H1 (cell line): ENCODE data around the gene TMED5. TPM values are rescaled to one million over a fixed set of nuclear protein-coding genes. Genes with fewer than 3 reads are reported as not detected.

Source experiments
- CTCF ChIA-PET: fragments of 300-600 bp; sonication (Branson Sonifier 250); formaldehyde crosslinking; loops from one replicate; lab custom pipeline; 2021; ENCODE audit not compliant: partially characterized antibody; lab: Charles Lee
- POLR2A ChIA-PET: fragments of 300-600 bp; sonication (Branson Sonifier 250); formaldehyde crosslinking; loops from one replicate; lab custom pipeline; 2021; ENCODE audit warnings: inconsistent platforms; ENCODE audit not compliant: partially characterized antibody; lab: Charles Lee
- DNase-seq, 2 experiments: peaks; one replicate each; pipeline versions ENCODE4 v3.0.0 to v3.0.0-alpha.2; 2010 to 2022; ENCODE audit warnings: low spot score in 2 of 2, low read depth in 1 of 2, mixed read lengths in 1 of 2
- FAIRE-seq: peaks from 2 replicates; lab custom pipeline; 2011; peaks lifted over from hg19 to GRCh38; lab: Jason Lieb, UNC
- H2AFZ ChIP-seq: 2 replicates; pipeline ENCODE4 v1.8.1; 2012; ENCODE audit warnings: low read length, inconsistent platforms
- H2AK5ac ChIP-seq: 2 replicates; pipeline ENCODE4 v1.6.1; 2013; ENCODE audit warnings: low read depth, low read length
- H2BK120ac ChIP-seq: replicated peaks from 2 replicates; pipeline ENCODE3; 2013; ENCODE audit warnings: low read depth, low read length, inconsistent platforms
- H2BK12ac ChIP-seq: 2 replicates; pipeline ENCODE4 v1.6.1; 2013; ENCODE audit warnings: low read depth, low read length
- H2BK15ac ChIP-seq: 2 replicates; pipeline ENCODE4 v1.6.1; 2013; ENCODE audit warnings: low read length
- H2BK20ac ChIP-seq: 2 replicates; pipeline ENCODE4 v1.6.1; 2013; ENCODE audit warnings: low read length
- H2BK5ac ChIP-seq: 2 replicates; pipeline ENCODE4 v1.6.1; 2013; ENCODE audit warnings: low read depth, low read length
- H3K14ac ChIP-seq: 2 replicates; pipeline ENCODE4 v1.6.1; 2013; ENCODE audit warnings: inconsistent platforms; ENCODE audit not compliant: insufficient read length
- H3K18ac ChIP-seq: 2 replicates; pipeline ENCODE4 v1.6.1; 2013; ENCODE audit warnings: low read length; ENCODE audit errors: extremely low read depth
- H3K23ac ChIP-seq: 2 replicates; pipeline ENCODE4 v1.6.1; 2013; ENCODE audit warnings: inconsistent platforms; ENCODE audit not compliant: insufficient read length
- H3K23me2 ChIP-seq: 2 replicates; pipeline ENCODE4 v1.6.1; 2013; ENCODE audit warnings: low read depth, low read length
- H3K27ac ChIP-seq: 2 replicates; pipeline ENCODE4 v1.6.1; 2011; ENCODE audit warnings: low read depth, low read length, inconsistent platforms
- H3K27me3 ChIP-seq, 4 experiments: replicated peaks in 1 of 4; 1 replicate in 1 of 4; 2 replicates in 3 of 4; pipeline versions ENCODE4 v1.6.1 to v1.8.1; 2011 to 2013; ENCODE audit warnings: low read length in 3 of 4, mild to moderate bottlenecking in 3 of 4, inconsistent platforms in 2 of 4, mixed read lengths in 2 of 4, moderate library complexity in 1 of 4; ENCODE audit not compliant: control insufficient read depth in 3 of 4, insufficient read depth in 3 of 4; ENCODE audit errors: extremely low read depth in 1 of 4
- H3K36me3 ChIP-seq, 4 experiments: 2 replicates each; pipeline versions ENCODE4 v1.6.1 to v1.8.1; 2011 to 2013; ENCODE audit warnings: mild to moderate bottlenecking in 4 of 4, low read length in 3 of 4, moderate library complexity in 2 of 4, control low read depth in 1 of 4, inconsistent platforms in 1 of 4; ENCODE audit not compliant: insufficient read depth in 4 of 4, control insufficient read depth in 2 of 4
- H3K4ac ChIP-seq: replicated peaks from 2 replicates; pipeline ENCODE3; 2013; ENCODE audit warnings: low read length, low read depth, mixed read lengths, inconsistent platforms; ENCODE audit not compliant: insufficient read length
- H3K4me1 ChIP-seq, 4 experiments: replicated peaks in 1 of 4; 1 replicate in 1 of 4; 2 replicates in 3 of 4; pipeline versions ENCODE4 v1.6.1 to v1.8.1; 2011 to 2013; ENCODE audit warnings: low read length in 3 of 4, inconsistent platforms in 2 of 4, mixed read lengths in 1 of 4; ENCODE audit not compliant: insufficient read depth in 4 of 4, control insufficient read depth in 3 of 4
- H3K4me2 ChIP-seq, 2 experiments: 2 replicates each; pipeline versions ENCODE4 v1.6.1 to v1.8.1; 2011 to 2013; ENCODE audit warnings: low read depth in 2 of 2, low read length in 2 of 2, control low read depth in 1 of 2, inconsistent platforms in 1 of 2, mild to moderate bottlenecking in 1 of 2; ENCODE audit not compliant: insufficient read depth in 1 of 2
- H3K4me3 ChIP-seq, 4 experiments: fragments of 200-600, 300-600 bp in 1 of 4; sonication (generic), shearing (Covaris generic), sonication (Bioruptor Twin) in 1 of 4; 2 replicates each; pipeline versions ENCODE4 v1.5.1 to v1.8.1; 2011 to 2016; ENCODE audit warnings: low read length in 4 of 4, low read depth in 3 of 4, control low read depth in 2 of 4, inconsistent platforms in 2 of 4, mild to moderate bottlenecking in 2 of 4, mixed read lengths in 1 of 4, moderate library complexity in 1 of 4; ENCODE audit not compliant: insufficient read depth in 2 of 4; ENCODE audit errors: extremely low read depth in 1 of 4
- H3K56ac ChIP-seq: replicated peaks from 2 replicates; pipeline ENCODE3; 2013; ENCODE audit warnings: low read depth, mild to moderate bottlenecking, mixed read lengths, low read length, inconsistent platforms; ENCODE audit not compliant: insufficient read length
- H3K79me1 ChIP-seq: 2 replicates; pipeline ENCODE4 v1.6.1; 2013; ENCODE audit warnings: low read depth, low read length, control low read depth
- H3K79me2 ChIP-seq, 2 experiments: 2 replicates each; pipeline versions ENCODE4 v1.6.1 to v1.8.1; 2012 to 2013; ENCODE audit warnings: low read length in 2 of 2, mild to moderate bottlenecking in 2 of 2, inconsistent platforms in 1 of 2; ENCODE audit not compliant: insufficient read depth in 2 of 2, control insufficient read depth in 1 of 2
- H3K9ac ChIP-seq, 4 experiments: replicated peaks in 1 of 4; 1 replicate in 1 of 4; 2 replicates in 3 of 4; pipeline versions ENCODE4 v1.6.1 to v1.8.1; 2011 to 2013; ENCODE audit warnings: low read depth in 3 of 4, low read length in 3 of 4, control low read depth in 2 of 4, mild to moderate bottlenecking in 2 of 4, moderate library complexity in 2 of 4, inconsistent platforms in 1 of 4; ENCODE audit errors: extremely low read depth in 1 of 4
- H3K9me3 ChIP-seq, 2 experiments: 2 replicates each; pipeline versions ENCODE4 v1.6.1 to v1.8.1; 2012 to 2013; ENCODE audit warnings: mild to moderate bottlenecking in 2 of 2, moderate library complexity in 2 of 2, control low read depth in 1 of 2, inconsistent platforms in 1 of 2, low read depth in 1 of 2, low read length in 1 of 2, mixed read lengths in 1 of 2; ENCODE audit not compliant: insufficient read depth in 2 of 2
- H4K20me1 ChIP-seq, 2 experiments: replicated peaks in 1 of 2; 2 replicates each; pipeline versions ENCODE3 to v1.8.1; 2011 to 2013; ENCODE audit warnings: inconsistent platforms in 2 of 2, low read length in 2 of 2, mild to moderate bottlenecking in 1 of 2; ENCODE audit not compliant: insufficient read depth in 2 of 2, control insufficient read depth in 1 of 2
- H4K5ac ChIP-seq: 2 replicates; pipeline ENCODE4 v1.6.1; 2013; ENCODE audit warnings: low read length, low read depth, mixed read lengths, inconsistent platforms; ENCODE audit not compliant: insufficient read length
- H4K8ac ChIP-seq: 2 replicates; pipeline ENCODE4 v1.8.0; 2013; ENCODE audit warnings: mild to moderate bottlenecking, moderate library complexity, low read length, inconsistent platforms; ENCODE audit not compliant: insufficient read depth; ENCODE audit errors: extremely low read depth
- H4K91ac ChIP-seq: replicated peaks from 2 replicates; pipeline ENCODE3; 2013; ENCODE audit warnings: low read length, mixed read lengths, inconsistent platforms; ENCODE audit not compliant: insufficient read length
- BRCA1 ChIP-seq: IDR thresholded peaks from 2 replicates; pipeline ENCODE4 v1.6.1; 2012; ENCODE audit warnings: low read depth, low read length, improper control_type of control experiment
- CBX8 ChIP-seq: fragments of 300-800, 300-1000 bp; sonication (generic); IDR thresholded peaks from 2 replicates; pipeline ENCODE4 v1.7.1; 2016; ENCODE audit warnings: low read depth, low read length, borderline replicate concordance
- CEBPB ChIP-seq: IDR thresholded peaks from 2 replicates; pipeline ENCODE4 v1.6.1; 2012; ENCODE audit warnings: low read depth, low read length
- CHD2 ChIP-seq: IDR thresholded peaks from 2 replicates; pipeline ENCODE4 v1.6.1; 2012; ENCODE audit warnings: low read length, improper control_type of control experiment
- CTBP2 ChIP-seq: IDR thresholded peaks from 2 replicates; pipeline ENCODE4 v1.7.0; 2011; ENCODE audit warnings: borderline replicate concordance, mild to moderate bottlenecking, moderate library complexity, mixed read lengths, low read length; ENCODE audit not compliant: insufficient read depth, insufficient read length
- GTF2F1 ChIP-seq: IDR thresholded peaks from 2 replicates; pipeline ENCODE4 v1.6.1; 2012; ENCODE audit warnings: low read depth, low read length, improper control_type of control experiment, borderline replicate concordance
- JUN ChIP-seq: IDR thresholded peaks from 2 replicates; pipeline ENCODE4 v1.6.1; 2011; ENCODE audit warnings: low read depth, mild to moderate bottlenecking, improper control_type of control experiment, low read length
- KDM1A ChIP-seq: fragments of 200-600, 300-600 bp; sonication (generic); IDR thresholded peaks from 2 replicates; pipeline ENCODE4 v1.7.1; 2016; ENCODE audit warnings: mild to moderate bottlenecking, low read length, borderline replicate concordance
- NANOG ChIP-seq: IDR thresholded peaks from 2 replicates; pipeline ENCODE4 v1.6.1; 2011; ENCODE audit warnings: low read length, low read depth, mild to moderate bottlenecking, inconsistent platforms; ENCODE audit not compliant: insufficient read depth, poor library complexity, severe bottlenecking
- PHF8 ChIP-seq: fragments of 200-600 bp; sonication (generic); conservative IDR thresholded peaks from 2 replicates; pipeline ENCODE4 v1.7.1; 2012; ENCODE audit warnings: low read depth, mild to moderate bottlenecking, inconsistent platforms, low read length, moderate library complexity
- RFX5 ChIP-seq: IDR thresholded peaks from 2 replicates; pipeline ENCODE4 v1.6.1; 2011; ENCODE audit warnings: low read depth, low read length, improper control_type of control experiment, borderline replicate concordance
- TAF1 ChIP-seq: IDR thresholded peaks from 2 replicates; pipeline ENCODE4 v1.6.1; 2011; ENCODE audit warnings: mild to moderate bottlenecking, low read depth, low read length
- TCF12 ChIP-seq: IDR thresholded peaks from 2 replicates; pipeline ENCODE4 v1.6.1; 2011; ENCODE audit warnings: low read depth, mild to moderate bottlenecking, low read length
- YY1 ChIP-seq: IDR thresholded peaks from 2 replicates; pipeline ENCODE4 v1.6.1; 2011; ENCODE audit warnings: low read depth, mild to moderate bottlenecking, low read length
- WGBS, 2 experiments: shearing (Covaris generic) in 1 of 2; methylation state at CpG; one replicate each; pipeline versions ENCODE4 v1.1.6 to v1.1.7; 2013 to 2015; ENCODE audit warnings: low lambda C conversion rate in 2 of 2, mixed read lengths in 2 of 2, inconsistent platforms in 1 of 2, low coverage in 1 of 2, missing lambda C conversion rate in 1 of 2; ENCODE audit not compliant: insufficient replicate concordance in 2 of 2, insufficient coverage in 1 of 2, insufficient read length in 1 of 2; ENCODE audit errors: extremely low coverage in 1 of 2, missing lambda C conversion rate in 1 of 2; 5-methylcytosine and 5-hydroxymethylcytosine counted together
- polyA plus RNA-seq, 7 experiments: library from polyadenylated mRNA; depleted of rRNA in 3 of 7; stranded (reverse) in 5 of 7; unstranded in 2 of 7; fragments of >200 nt in 5 of 7; fragments of 200-250 nt in 2 of 7; gene quantifications; 1 replicate in 5 of 7; 2 replicates in 1 of 7; 4 replicates in 1 of 7; pipeline versions ENCODE4 v1.2.1 to v1.2.3, GENCODE V29; 2011 to 2013; ENCODE audit warnings: missing spikeins in 2 of 7, mixed read lengths in 2 of 7
- total RNA-seq: library from RNA; stranded (reverse); fragmentation: NEBNext Ultra II Directional; extraction: Animal tissue kit (Norgen Biotek cat#: 25700); gene quantifications from 2 replicates; pipeline ENCODE4 v1.2.1, GENCODE V29; 2021

The TMED5 gene
- total and polyA plus RNA-seq, 2 of the 8 experiments (the other 6 are each of a cell fraction or from before 2014, with no cell fraction given), result 14.8 to 32.8 TPM

DNA sequence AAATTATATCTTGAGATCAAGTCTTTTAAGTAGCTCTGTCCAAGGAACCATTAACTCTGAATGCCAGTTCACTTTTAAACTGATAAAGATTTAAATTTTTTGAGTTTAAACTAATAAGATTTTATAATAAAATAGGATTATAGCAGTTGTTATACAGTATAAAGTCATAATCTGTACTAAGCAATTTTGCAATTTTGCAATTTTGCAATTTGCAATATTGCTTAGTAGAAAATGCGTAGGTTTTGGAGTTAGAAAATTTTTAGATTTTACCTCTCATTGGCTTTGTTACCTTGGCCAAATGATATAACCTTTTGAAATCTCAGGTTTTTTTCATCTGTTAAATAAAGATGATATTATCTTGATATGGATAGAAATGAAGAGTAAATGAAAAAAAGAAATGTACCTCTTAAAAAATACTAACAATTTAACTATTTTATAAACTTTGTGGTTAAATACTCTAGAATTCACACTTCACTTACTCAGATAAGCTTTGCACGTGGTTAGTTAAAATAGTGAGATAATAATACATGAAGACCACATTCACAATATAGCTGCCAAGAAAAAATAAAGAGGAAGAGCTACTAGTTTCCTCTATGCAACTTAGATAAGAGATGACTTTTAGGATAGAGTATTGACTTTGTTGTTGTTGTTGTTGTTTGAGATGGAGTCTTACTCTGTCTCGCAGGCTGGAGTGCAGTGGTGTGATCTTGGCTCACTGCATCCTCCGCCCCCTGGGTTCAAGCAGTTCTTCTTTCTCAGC, 14.2 kb upstream of the TMED5 start:
- no peak overlapping the region for H4K91ac ChIP-seq
- no peak for FAIRE-seq
- no peak overlapping the region for H3K4me3 ChIP-seq

More for the DNA sequence above, 14.2 kb upstream of the TMED5 start:
- H2BK12ac ChIP-seq, result no peak overlapping the region
- H3K9me3 ChIP-seq, result no peaks in the 10 kb centered on the region
- TF ChIP-seq CEBPB (no peak), KDM1A (no peak), YY1 (no peak), CTBP2 (no peak), TCF12 (no peak), PHF8 (no peak), GTF2F1 (no peak), RFX5 (no peak), TAF1 (no peak), JUN (no peak), CHD2 (no peak), CBX8 (no peak), NANOG (no peak), BRCA1 (no peak)
- no peak overlapping the region for H3K18ac ChIP-seq
- ChIA-PET CTCF (no interaction called here), POLR2A (no interaction called here)
- no peaks in the 10 kb centered on the region; the same call in 1 of the 2 replicates for H3K79me1 ChIP-seq
- no peak overlapping the region for H3K23ac ChIP-seq
- H2BK120ac ChIP-seq, result no peak overlapping the region
- H2AFZ ChIP-seq, result no peak overlapping the region
- no peak overlapping the region for H2BK5ac ChIP-seq
- H4K8ac ChIP-seq, result no peak overlapping the region
- H3K27ac ChIP-seq, result no peak overlapping the region
- no peaks in the 10 kb centered on the region for H4K20me1 ChIP-seq
- H3K14ac ChIP-seq, result no peak overlapping the region
- no peaks in the 10 kb centered on the region for H3K27me3 ChIP-seq
- H3K36me3 ChIP-seq, result peaks cover 0 to 29% (median 12%) of the 10 kb centered on the region in 4 experiments; a peak in 6 of 8 replicates
- H3K4me2 ChIP-seq, result no peak overlapping the region
- no peak overlapping the region for H3K56ac ChIP-seq
- H3K79me2 ChIP-seq, result no peaks in the 10 kb centered on the region
- no peak overlapping the region for H3K9ac ChIP-seq
- no peak overlapping the region for H2AK5ac ChIP-seq
- H3K4me1 ChIP-seq, result no peaks in the 10 kb centered on the region
- H2BK15ac ChIP-seq, result no peak overlapping the region
- H3K4ac ChIP-seq, result no peak overlapping the region
- no peak overlapping the region for H4K5ac ChIP-seq
- 99% methylated on average over 4 of the region's 4 CpGs; no CpG with 5 or more reads in 1 of the 2 experiments for WGBS, 2 experiments
- H3K23me2 ChIP-seq, result no peaks in the 10 kb centered on the region
- DNase-seq, result no peak
- no peak overlapping the region for H2BK20ac ChIP-seq
